ENCODE measurements around the gene CALN1. TPM values are rescaled to one million over a fixed set of nuclear protein-coding genes. Genes with fewer than 3 reads are reported as not detected.
"Not testable (repeated sequence)": the region's sequence is repeated elsewhere in the genome, so short reads cannot be mapped to it uniquely, and the experiment has no call there.

CALN1 gene
- polyA plus RNA-seq, 1 donor (not counting 4 experiments of a cell fraction or from before 2014, with no cell fraction given) = not detected

DNA sequence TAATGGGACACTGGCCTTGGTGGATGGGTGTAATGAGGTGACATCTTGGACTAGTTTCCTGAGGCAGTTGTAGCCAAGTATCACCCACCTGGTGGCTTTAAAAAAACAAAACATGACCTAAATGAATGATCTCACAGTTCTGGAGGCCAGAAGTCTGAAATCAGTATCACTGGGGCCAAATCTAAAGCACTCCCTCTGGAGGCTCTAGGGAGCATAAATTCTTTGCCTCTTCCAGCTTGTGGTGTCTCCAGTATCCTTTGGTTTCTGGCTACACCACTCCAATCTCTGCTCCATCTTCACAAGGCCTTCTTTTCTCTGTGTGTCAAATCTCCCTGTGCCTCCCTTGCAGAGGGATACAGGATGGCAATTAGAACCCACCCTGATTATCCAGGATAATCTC lies 342.9 kb downstream of the CALN1 start:
- Histone ChIP-seq H3K36me3 (ENCODE audit: control insufficient read depth in 2 of 2, extremely low read depth in 1 of 2, insufficient read depth in 2 of 2, low read length in 2 of 2) (no peaks in the 10 kb centered on the region), H4K20me1 (ENCODE audit: control insufficient read depth, extremely low read depth, insufficient read depth, low read length) (no peaks in the 10 kb centered on the region), H3K27me3 (ENCODE audit: control insufficient read depth, extremely low read depth, insufficient read depth, low read length) (no peaks in the 10 kb centered on the region), H3K79me2 (ENCODE audit: control insufficient read depth, insufficient read depth, low read length) (no peaks in the 10 kb centered on the region), H3K27ac (ENCODE audit: control insufficient read depth, insufficient read depth, low read length) (no peak overlapping the region), H3K4me1 (ENCODE audit: control insufficient read depth, extremely low read depth, insufficient read depth, low read length) (no peaks in the 10 kb centered on the region), H3K9me1 (ENCODE audit: control insufficient read depth, extremely low read depth, insufficient read depth, low read length) (no peaks in the 10 kb centered on the region), H3K4me2 (ENCODE audit: control insufficient read depth, extremely low read depth, insufficient read depth, low read depth, low read length) (no peak overlapping the region), H3K9ac (ENCODE audit: control insufficient read depth, extremely low read depth, insufficient read depth, low read length) (no peak overlapping the region), H3K9me3 (ENCODE audit: control insufficient read depth, low read depth, low read length) (peaks cover 2% of the 10 kb centered on the region), H2AFZ (ENCODE audit: control insufficient read depth, low read length) (no peak overlapping the region), H3K4me3 (ENCODE audit: control insufficient read depth in 2 of 3, extremely low read depth in 1 of 3, insufficient read depth in 2 of 3, low read depth in 1 of 3, low read length in 3 of 3) (no peak overlapping the region)
- FAIRE-seq (no peak), DNase-seq (ENCODE audit: low read depth, low spot score) (no peak)
- no peak for TF ChIP-seq EZH2 (IDR thresholded peaks at IDR 0.05; ENCODE audit: low read length)
- TF ChIP-seq, protein P1, sequence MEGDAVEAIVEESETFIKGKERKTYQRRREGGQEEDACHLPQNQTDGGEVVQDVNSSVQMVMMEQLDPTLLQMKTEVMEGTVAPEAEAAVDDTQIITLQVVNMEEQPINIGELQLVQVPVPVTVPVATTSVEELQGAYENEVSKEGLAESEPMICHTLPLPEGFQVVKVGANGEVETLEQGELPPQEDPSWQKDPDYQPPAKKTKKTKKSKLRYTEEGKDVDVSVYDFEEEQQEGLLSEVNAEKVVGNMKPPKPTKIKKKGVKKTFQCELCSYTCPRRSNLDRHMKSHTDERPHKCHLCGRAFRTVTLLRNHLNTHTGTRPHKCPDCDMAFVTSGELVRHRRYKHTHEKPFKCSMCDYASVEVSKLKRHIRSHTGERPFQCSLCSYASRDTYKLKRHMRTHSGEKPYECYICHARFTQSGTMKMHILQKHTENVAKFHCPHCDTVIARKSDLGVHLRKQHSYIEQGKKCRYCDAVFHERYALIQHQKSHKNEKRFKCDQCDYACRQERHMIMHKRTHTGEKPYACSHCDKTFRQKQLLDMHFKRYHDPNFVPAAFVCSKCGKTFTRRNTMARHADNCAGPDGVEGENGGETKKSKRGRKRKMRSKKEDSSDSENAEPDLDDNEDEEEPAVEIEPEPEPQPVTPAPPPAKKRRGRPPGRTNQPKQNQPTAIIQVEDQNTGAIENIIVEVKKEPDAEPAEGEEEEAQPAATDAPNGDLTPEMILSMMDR (optimal IDR thresholded peaks at IDR 0.05 in 1 of 3, IDR thresholded peaks at IDR 0.05 in 1 of 3, conservative IDR thresholded peaks at IDR 0.05 in 1 of 3; ENCODE audit: extremely low read depth in 1 of 3, insufficient read depth in 2 of 3, low read length in 3 of 3) = no peak
- dilution Hi-C loops (cut with MboI; ENCODE audit: extremely low pct_ligation_motif_present, low sequenced_read_pairs) = no loop called here

DNA sequence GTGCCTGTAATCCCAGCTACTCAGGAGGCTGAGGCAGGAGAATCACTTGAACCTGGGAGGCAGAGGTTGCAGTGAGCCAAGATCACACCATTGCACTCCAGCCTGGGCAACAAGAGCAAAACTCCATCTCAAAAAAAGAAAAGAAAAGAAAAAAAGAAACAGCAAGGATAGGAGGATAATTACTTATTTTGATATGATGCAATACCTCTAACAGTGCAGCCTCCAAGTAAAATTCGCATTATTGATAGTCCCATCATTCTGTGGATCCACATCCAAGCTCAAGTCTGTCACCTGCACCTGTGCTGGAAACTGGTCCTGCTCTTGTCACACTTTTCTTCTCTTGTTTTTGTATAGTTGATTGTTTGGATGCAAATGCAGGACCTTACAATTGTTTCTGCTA lies 346.4 kb downstream of the CALN1 start:
- DNase-seq (ENCODE audit: low read depth, low spot score); H3K9me3 ChIP-seq (ENCODE audit: control insufficient read depth, low read depth, low read length); H3K4me2 ChIP-seq (ENCODE audit: control insufficient read depth, extremely low read depth, insufficient read depth, low read depth, low read length); H3K79me2 ChIP-seq (ENCODE audit: control insufficient read depth, insufficient read depth, low read length); dilution Hi-C loops (cut with MboI; ENCODE audit: extremely low pct_ligation_motif_present, low sequenced_read_pairs); H3K36me3 ChIP-seq (ENCODE audit: control insufficient read depth in 2 of 2, extremely low read depth in 1 of 2, insufficient read depth in 2 of 2, low read length in 2 of 2); H3K27ac ChIP-seq (ENCODE audit: control insufficient read depth, insufficient read depth, low read length); H3K9me1 ChIP-seq (ENCODE audit: control insufficient read depth, extremely low read depth, insufficient read depth, low read length); H3K27me3 ChIP-seq (ENCODE audit: control insufficient read depth, extremely low read depth, insufficient read depth, low read length); FAIRE-seq; H3K4me3 ChIP-seq (ENCODE audit: control insufficient read depth in 2 of 3, extremely low read depth in 1 of 3, insufficient read depth in 2 of 3, low read depth in 1 of 3, low read length in 3 of 3); H2AFZ ChIP-seq (ENCODE audit: control insufficient read depth, low read length); H3K9ac ChIP-seq (ENCODE audit: control insufficient read depth, extremely low read depth, insufficient read depth, low read length); H4K20me1 ChIP-seq (ENCODE audit: control insufficient read depth, extremely low read depth, insufficient read depth, low read length); H3K4me1 ChIP-seq (ENCODE audit: control insufficient read depth, extremely low read depth, insufficient read depth, low read length): not testable (repeated sequence)

DNA sequence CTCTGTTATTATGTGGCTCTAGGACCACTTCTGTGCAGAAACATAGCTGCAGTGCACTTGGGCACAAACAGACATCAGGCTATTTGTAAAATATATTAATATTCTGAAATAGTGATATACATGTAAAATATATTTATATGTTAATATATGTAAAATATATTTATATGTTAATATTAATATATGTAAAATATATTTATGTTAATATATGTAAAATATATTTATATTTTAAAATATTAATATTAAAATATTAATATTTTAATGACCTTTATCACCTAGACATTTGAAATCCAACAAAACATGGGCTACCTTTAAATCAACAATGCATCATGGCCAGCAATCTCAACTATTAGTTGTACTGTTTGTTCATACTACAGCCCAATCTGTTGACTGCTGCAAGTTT lies 347.2 kb downstream of the CALN1 start:
- no peak for FAIRE-seq
- DNase-seq (ENCODE audit: low read depth, low spot score) = no peak
- H3K4me3 ChIP-seq (ENCODE audit: control insufficient read depth in 2 of 3, extremely low read depth in 1 of 3, insufficient read depth in 2 of 3, low read depth in 1 of 3, low read length in 3 of 3) = no peak overlapping the region
- no peak overlapping the region for H3K9ac ChIP-seq (ENCODE audit: control insufficient read depth, extremely low read depth, insufficient read depth, low read length)
- no peaks in the 10 kb centered on the region for H3K27me3 ChIP-seq (ENCODE audit: control insufficient read depth, extremely low read depth, insufficient read depth, low read length)
- no peak overlapping the region for H3K4me2 ChIP-seq (ENCODE audit: control insufficient read depth, extremely low read depth, insufficient read depth, low read depth, low read length)
- no peak overlapping the region for H3K27ac ChIP-seq (ENCODE audit: control insufficient read depth, insufficient read depth, low read length)
- peaks cover 4% of the 10 kb centered on the region for H3K9me3 ChIP-seq (ENCODE audit: control insufficient read depth, low read depth, low read length)
- H3K9me1 ChIP-seq (ENCODE audit: control insufficient read depth, extremely low read depth, insufficient read depth, low read length) = no peaks in the 10 kb centered on the region
- H3K79me2 ChIP-seq (ENCODE audit: control insufficient read depth, insufficient read depth, low read length) = no peaks in the 10 kb centered on the region
- H2AFZ ChIP-seq (ENCODE audit: control insufficient read depth, low read length) = no peak overlapping the region
- no peaks in the 10 kb centered on the region for H3K36me3 ChIP-seq (ENCODE audit: control insufficient read depth in 2 of 2, extremely low read depth in 1 of 2, insufficient read depth in 2 of 2, low read length in 2 of 2)
- H4K20me1 ChIP-seq (ENCODE audit: control insufficient read depth, extremely low read depth, insufficient read depth, low read length) = no peaks in the 10 kb centered on the region
- TF ChIP-seq, protein P1 (optimal IDR thresholded peaks at IDR 0.05 in 1 of 3, IDR thresholded peaks at IDR 0.05 in 1 of 3, conservative IDR thresholded peaks at IDR 0.05 in 1 of 3; ENCODE audit: extremely low read depth in 1 of 3, insufficient read depth in 2 of 3, low read length in 3 of 3) = no peak
- TF ChIP-seq EZH2 (IDR thresholded peaks at IDR 0.05; ENCODE audit: low read length) = no peak
- dilution Hi-C loops (cut with MboI; ENCODE audit: extremely low pct_ligation_motif_present, low sequenced_read_pairs) = no loop called here
- no peaks in the 10 kb centered on the region for H3K4me1 ChIP-seq (ENCODE audit: control insufficient read depth, extremely low read depth, insufficient read depth, low read length)
